H9 (cell line): ENCODE measurements around the gene KCNH4. TPM values are rescaled to one million over a fixed set of nuclear protein-coding genes. Genes with fewer than 3 reads are reported as not detected.

Source experiments
- DNase-seq: peaks from one replicate; pipeline ENCODE4 v3.0.0-alpha.2; 2017
- H2AFZ ChIP-seq: one replicate; pipeline ENCODE4 v1.6.1; 2013; ENCODE audit warnings: mild to moderate bottlenecking, low read length, control low read depth, moderate library complexity
- H2AK5ac ChIP-seq: 2 replicates; pipeline ENCODE4 v1.6.1; 2013; ENCODE audit warnings: low read length, control low read depth, mixed read lengths; ENCODE audit not compliant: insufficient read length
- H2BK120ac ChIP-seq: one replicate; pipeline ENCODE4 v1.6.1; 2013; ENCODE audit warnings: low read depth, mild to moderate bottlenecking, low read length, control low read depth, inconsistent platforms; ENCODE audit not compliant: poor library complexity, severe bottlenecking
- H2BK12ac ChIP-seq: 2 replicates; pipeline ENCODE4 v1.6.1; 2013; ENCODE audit warnings: low read length, control low read depth, mixed read lengths, low read depth; ENCODE audit not compliant: insufficient read length
- H2BK15ac ChIP-seq: 2 replicates; pipeline ENCODE4 v1.6.1; 2013; ENCODE audit warnings: low read depth, low read length, control low read depth
- H2BK20ac ChIP-seq: one replicate; pipeline ENCODE4 v1.6.1; 2013; ENCODE audit warnings: low read depth, mild to moderate bottlenecking, low read length, control low read depth, inconsistent platforms; ENCODE audit not compliant: poor library complexity, severe bottlenecking
- H2BK5ac ChIP-seq: 2 replicates; pipeline ENCODE4 v1.6.1; 2013; ENCODE audit warnings: low read length, control low read depth, mixed read lengths; ENCODE audit not compliant: insufficient read length
- H3K14ac ChIP-seq: 2 replicates; pipeline ENCODE4 v1.6.1; 2013; ENCODE audit warnings: low read length, control low read depth; ENCODE audit not compliant: insufficient read depth
- H3K18ac ChIP-seq: 2 replicates; pipeline ENCODE4 v1.6.1; 2013; ENCODE audit warnings: low read depth, mild to moderate bottlenecking, mixed read lengths, low read length, control low read depth; ENCODE audit not compliant: insufficient read length
- H3K23ac ChIP-seq: 2 replicates; pipeline ENCODE4 v1.6.1; 2013; ENCODE audit warnings: low read length, control low read depth, mixed read lengths, low read depth; ENCODE audit not compliant: insufficient read length
- H3K23me2 ChIP-seq: 2 replicates; pipeline ENCODE4 v1.6.1; 2013; ENCODE audit warnings: low read depth, mild to moderate bottlenecking, mixed read lengths, low read length, control low read depth; ENCODE audit not compliant: insufficient read length, poor library complexity, severe bottlenecking
- H3K27ac ChIP-seq: 2 replicates; pipeline ENCODE4 v1.5.1; 2013; ENCODE audit warnings: low read length, control low read depth, mixed read lengths, low read depth; ENCODE audit not compliant: insufficient read length
- H3K27me3 ChIP-seq: 2 replicates; pipeline ENCODE4 v1.6.1; 2013; ENCODE audit warnings: low read length, control low read depth, inconsistent platforms; ENCODE audit not compliant: insufficient read depth
- H3K4ac ChIP-seq: 2 replicates; pipeline ENCODE4 v1.6.1; 2013; ENCODE audit warnings: low read depth, mild to moderate bottlenecking, control low read depth, inconsistent platforms, low read length, moderate library complexity
- H3K4me1 ChIP-seq: 2 replicates; pipeline ENCODE4 v1.6.1; 2013; ENCODE audit warnings: low read length, control low read depth, inconsistent platforms; ENCODE audit not compliant: insufficient read depth
- H3K4me2 ChIP-seq: 2 replicates; pipeline ENCODE4 v1.6.1; 2013; ENCODE audit warnings: low read length, control low read depth, mixed read lengths; ENCODE audit not compliant: insufficient read length, insufficient read depth
- H3K56ac ChIP-seq: 2 replicates; pipeline ENCODE4 v1.6.1; 2013; ENCODE audit warnings: low read depth, mild to moderate bottlenecking, mixed read lengths, low read length, control low read depth; ENCODE audit not compliant: insufficient read length
- H3K79me1 ChIP-seq: 2 replicates; pipeline ENCODE4 v1.6.1; 2013; ENCODE audit warnings: low read depth, mild to moderate bottlenecking, moderate library complexity, low read length, control low read depth, inconsistent platforms; ENCODE audit not compliant: insufficient read depth, poor library complexity, severe bottlenecking
- H3K79me2 ChIP-seq: 2 replicates; pipeline ENCODE4 v1.6.1; 2013; ENCODE audit warnings: low read length, control low read depth, inconsistent platforms; ENCODE audit not compliant: insufficient read depth
- H3K9ac ChIP-seq: 2 replicates; pipeline ENCODE4 v1.6.1; 2013; ENCODE audit warnings: low read length, control low read depth, mixed read lengths; ENCODE audit not compliant: insufficient read length; ENCODE audit errors: extremely low read depth
- H3K9me3 ChIP-seq: one replicate; pipeline ENCODE4 v1.6.1; 2013; ENCODE audit warnings: low read depth, low read length, inconsistent platforms; ENCODE audit not compliant: control insufficient read depth
- H3T11ph ChIP-seq: one replicate; pipeline ENCODE4 v1.6.1; 2013; ENCODE audit warnings: mild to moderate bottlenecking, low read length, control low read depth, inconsistent platforms
- H4K20me1 ChIP-seq: one replicate; pipeline ENCODE4 v1.6.1; 2013; ENCODE audit not compliant: control insufficient read depth, insufficient read length, insufficient read depth
- H4K5ac ChIP-seq: 2 replicates; pipeline ENCODE4 v1.6.1; 2013; ENCODE audit warnings: low read depth, mild to moderate bottlenecking, mixed read lengths, low read length, control low read depth; ENCODE audit not compliant: insufficient read length
- H4K8ac ChIP-seq: replicated peaks from 2 replicates; pipeline ENCODE4 v1.6.1; 2013; ENCODE audit warnings: low read length, control low read depth, mixed read lengths, low read depth; ENCODE audit not compliant: insufficient read length
- H4K91ac ChIP-seq: 2 replicates; pipeline ENCODE4 v1.6.1; 2013; ENCODE audit warnings: low read depth, mild to moderate bottlenecking, moderate library complexity, mixed read lengths, low read length, control low read depth; ENCODE audit not compliant: insufficient read length
- H3K27ac Mint-ChIP-seq, 3 experiments: 2 replicates in 2 of 3; 3 replicates in 1 of 3; pipeline ENCODE4 v1.8.0; 2020 to 2021; ENCODE audit warnings: mixed read lengths in 3 of 3, mild to moderate bottlenecking in 1 of 3, moderate library complexity in 1 of 3
- H3K27me3 Mint-ChIP-seq: 2 replicates; pipeline ENCODE4 v1.8.0; 2021; ENCODE audit warnings: low read depth, mild to moderate bottlenecking, moderate library complexity, mixed read lengths
- H3K36me3 Mint-ChIP-seq, 3 experiments: 2 replicates in 2 of 3; 3 replicates in 1 of 3; pipeline ENCODE4 v1.8.0; 2020 to 2021; ENCODE audit warnings: low read depth in 3 of 3, mixed read lengths in 3 of 3; ENCODE audit not compliant: insufficient read depth in 1 of 3
- H3K4me1 Mint-ChIP-seq, 2 experiments: 2 replicates each; pipeline ENCODE4 v1.8.0; 2020; ENCODE audit warnings: mixed read lengths in 2 of 2
- H3K4me3 Mint-ChIP-seq, 2 experiments: 2 replicates in 1 of 2; 3 replicates in 1 of 2; pipeline ENCODE4 v1.8.0; 2020 to 2021; ENCODE audit warnings: mild to moderate bottlenecking in 2 of 2, mixed read lengths in 2 of 2, moderate library complexity in 1 of 2
- H3K9me3 Mint-ChIP-seq, 2 experiments: 2 replicates in 1 of 2; 3 replicates in 1 of 2; pipeline ENCODE4 v1.8.0; 2020; ENCODE audit warnings: mild to moderate bottlenecking in 2 of 2, mixed read lengths in 2 of 2, moderate library complexity in 1 of 2
- WGBS: extraction: QIAGEN DNeasy Blood & Tissue Kit; methylation state at CpG from one replicate; pipeline ENCODE4 v1.1.7; 2013; ENCODE audit warnings: missing lambda C conversion rate, low lambda C conversion rate, mixed read lengths; ENCODE audit not compliant: insufficient read length; ENCODE audit errors: extremely low coverage; 5-methylcytosine and 5-hydroxymethylcytosine counted together
- total RNA-seq: library from RNA; stranded (reverse); gene quantifications from 2 replicates; pipeline ENCODE4 v1.2.1, GENCODE V29; 2021
- TF ChIP-seq, protein P1 (sequence below): fragments of 200-600 bp; sonication (generic); conservative IDR thresholded peaks from 3 replicates; pipeline ENCODE4 v1.8.0; 2021; ENCODE audit warnings: antibody characterized with exemption, mild to moderate bottlenecking

Gene KCNH4
- total RNA-seq, 1 experiment from 2014 or later = not detected

DNA sequence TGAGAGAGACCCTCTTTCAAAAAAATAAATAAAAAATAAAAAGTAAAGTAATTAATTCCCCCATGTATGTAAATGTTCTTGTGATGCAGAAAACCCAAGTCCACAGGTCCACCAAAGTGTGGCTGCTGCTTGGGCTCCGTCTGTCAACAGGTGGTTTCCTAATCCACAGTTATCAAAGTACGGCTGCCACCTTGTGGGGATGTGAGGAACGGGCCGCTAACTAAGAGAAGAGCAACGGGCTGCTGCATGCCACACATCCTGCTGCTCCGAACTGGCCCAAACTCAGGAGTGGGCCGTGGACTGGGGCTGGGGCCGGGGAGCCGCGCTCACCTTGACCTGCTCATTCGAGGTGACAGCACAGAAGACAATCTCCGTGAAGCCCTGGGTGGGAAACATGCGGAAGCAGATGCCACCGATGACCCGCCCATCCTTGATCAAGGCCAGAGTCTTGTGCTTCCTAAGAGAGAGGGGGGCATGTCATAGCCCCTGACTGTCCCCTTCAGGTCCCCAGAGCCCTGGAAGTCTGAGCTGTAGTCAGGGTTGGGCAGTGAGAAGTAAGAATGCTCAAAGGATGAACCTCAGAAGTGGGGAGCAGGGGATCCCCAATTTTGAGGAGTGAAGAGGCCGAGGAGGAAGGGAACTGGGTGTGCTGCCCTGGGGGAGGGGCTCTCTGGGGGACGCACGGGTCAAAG is 64.1 kb downstream of the KCNH4 start:
- Histone ChIP-seq H3K9me3 (no peaks in the 10 kb centered on the region), H3K18ac (no peak overlapping the region), H2BK12ac (no peak overlapping the region), H2BK20ac (no peak overlapping the region), H4K91ac (no peak overlapping the region), H4K5ac (no peak overlapping the region), H2BK120ac (no peak overlapping the region), H3K79me1 (no peaks in the 10 kb centered on the region), H2BK5ac (no peak overlapping the region), H3K27me3 (no peaks in the 10 kb centered on the region), H4K8ac (no peak overlapping the region), H2AFZ (no peak overlapping the region), H3K56ac (no peak overlapping the region), H3K14ac (no peak overlapping the region), H3K9ac (no peak overlapping the region), H3K4me2 (no peak overlapping the region), H3K27ac (no peak overlapping the region), H3K4me1 (no peaks in the 10 kb centered on the region), H3K4ac (no peak overlapping the region), H3K23ac (no peak overlapping the region), H2AK5ac (no peak overlapping the region), H3K23me2 (no peaks in the 10 kb centered on the region), H3K79me2 (no peaks in the 10 kb centered on the region), H4K20me1 (no peaks in the 10 kb centered on the region), H3T11ph (no peak overlapping the region), H2BK15ac (no peak overlapping the region)
- Mint-ChIP-seq H3K9me3 (no peaks in the 10 kb centered on the region), H3K27ac (no peak overlapping the region; a peak in 2 of 7 replicates), H3K36me3 (peaks cover 11 to 61% (median 42%) of the 10 kb centered on the region in 3 experiments; a peak in 6 of 7 replicates), H3K27me3 (no peaks in the 10 kb centered on the region), H3K4me3 (no peak overlapping the region; a peak in 1 of 5 replicates), H3K4me1 (peaks cover 13 to 27% of the 10 kb centered on the region in 2 experiments)
- TF ChIP-seq, protein P1, sequence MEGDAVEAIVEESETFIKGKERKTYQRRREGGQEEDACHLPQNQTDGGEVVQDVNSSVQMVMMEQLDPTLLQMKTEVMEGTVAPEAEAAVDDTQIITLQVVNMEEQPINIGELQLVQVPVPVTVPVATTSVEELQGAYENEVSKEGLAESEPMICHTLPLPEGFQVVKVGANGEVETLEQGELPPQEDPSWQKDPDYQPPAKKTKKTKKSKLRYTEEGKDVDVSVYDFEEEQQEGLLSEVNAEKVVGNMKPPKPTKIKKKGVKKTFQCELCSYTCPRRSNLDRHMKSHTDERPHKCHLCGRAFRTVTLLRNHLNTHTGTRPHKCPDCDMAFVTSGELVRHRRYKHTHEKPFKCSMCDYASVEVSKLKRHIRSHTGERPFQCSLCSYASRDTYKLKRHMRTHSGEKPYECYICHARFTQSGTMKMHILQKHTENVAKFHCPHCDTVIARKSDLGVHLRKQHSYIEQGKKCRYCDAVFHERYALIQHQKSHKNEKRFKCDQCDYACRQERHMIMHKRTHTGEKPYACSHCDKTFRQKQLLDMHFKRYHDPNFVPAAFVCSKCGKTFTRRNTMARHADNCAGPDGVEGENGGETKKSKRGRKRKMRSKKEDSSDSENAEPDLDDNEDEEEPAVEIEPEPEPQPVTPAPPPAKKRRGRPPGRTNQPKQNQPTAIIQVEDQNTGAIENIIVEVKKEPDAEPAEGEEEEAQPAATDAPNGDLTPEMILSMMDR = peak; percentile 86
- WGBS = no CpG with 5 or more reads among the region's 18 CpGs
- DNase-seq = peak; percentile 90
